Stomach (tissue), 9 donors: ENCODE results near the gene KIF5B. TPM values are rescaled to one million over a fixed set of nuclear protein-coding genes. Genes with fewer than 3 reads are reported as not detected.

Source experiments
- DNase-seq, 2 donors: peaks; one replicate each; pipeline versions ENCODE4 v3.0.0 to v3.0.0-alpha.2; 2013 to 2019
- H3K27ac ChIP-seq, 5 donors: fragments of 200-600 bp in 4 of 5; sonication (generic) in 4 of 5; one replicate each; pipeline ENCODE4 v1.5.1; 2013 to 2019; ENCODE audit warnings: mild to moderate bottlenecking in 1 of 5, moderate library complexity in 1 of 5
- H3K27me3 ChIP-seq, 3 donors: fragments of 200-600 bp; sonication (generic); one replicate each; pipeline ENCODE4 v1.5.1; 2017 to 2019; ENCODE audit warnings: mixed run types in 1 of 3
- H3K36me3 ChIP-seq, 4 donors: fragments of 200-600 bp; sonication (generic); 1 replicate in 3 of 4; 2 replicates in 1 of 4; pipeline ENCODE4 v1.5.1; 2016 to 2019
- H3K4me1 ChIP-seq, 4 donors: fragments of 200-600 bp; sonication (generic); one replicate each; pipeline ENCODE4 v1.5.1; 2016 to 2019
- H3K4me3 ChIP-seq, 4 donors: fragments of 200-600 bp; sonication (generic) in 3 of 4; one replicate each; pipeline ENCODE4 v1.5.1; 2016 to 2019; ENCODE audit warnings: mild to moderate bottlenecking in 1 of 4
- H3K9me3 ChIP-seq, 4 donors: fragments of 200-600 bp; sonication (generic); one replicate each; pipeline ENCODE4 v1.5.1; 2016 to 2019
- EP300 ChIP-seq: sonication (generic); formaldehyde crosslinking; IDR thresholded peaks from one replicate; pipeline ENCODE4 v1.6.1; 2017; ENCODE audit warnings: antibody characterized with exemption
- POLR2A ChIP-seq, 4 donors: fragments of 450-650 bp; IDR thresholded peaks; one replicate each; pipeline ENCODE4 v1.6.1; 2016; ENCODE audit warnings: antibody characterized with exemption in 4 of 4, control low read depth in 2 of 4, mild to moderate bottlenecking in 1 of 4, moderate library complexity in 1 of 4
- POLR2AphosphoS5 ChIP-seq, 3 donors: sonication (generic); formaldehyde crosslinking; IDR thresholded peaks; one replicate each; pipeline ENCODE4 v1.6.1; 2016; ENCODE audit warnings: antibody characterized with exemption in 3 of 3
- WGBS, 5 donors: extraction: QIAGEN DNeasy Blood & Tissue Kit in 3 of 5; methylation state at CpG; one replicate each; pipeline versions ENCODE4 v1.1.5 to v1.1.7; 2013 to 2018; 5-methylcytosine and 5-hydroxymethylcytosine counted together
- intact Hi-C: fragments of 100-400 bp; cut with DNase I; formaldehyde crosslinking; loops from one replicate; pipeline ENCODE4 v1.15.1; 2023; ENCODE audit warnings: low total_unique reads
- polyA plus RNA-seq, 3 donors: library from polyadenylated mRNA; stranded (reverse); fragments of 200-250 nt; gene quantifications; one replicate each; pipeline ENCODE4 v1.2.3, GENCODE V29; 2013
- total RNA-seq, 5 donors: library from RNA; depleted of rRNA; stranded (reverse); fragments of >200 nt; gene quantifications; one replicate each; pipeline versions ENCODE4 v1.1.0 to v1.2.3, GENCODE V29; 2014 to 2016
- TF ChIP-seq, protein P1 (sequence below), 7 experiments: fragments of 450-650 bp in 4 of 7; fragments of 200-600 bp in 3 of 7; sonication (generic) in 3 of 7; IDR thresholded peaks; one replicate each; pipeline ENCODE4 v1.5.1; 2016 to 2019; ENCODE audit warnings: antibody characterized with exemption in 7 of 7, control low read depth in 2 of 7, mild to moderate bottlenecking in 1 of 7
- donor health status: healthy with polysubstance abuse.
- donor health status: Bipolar disorder and iron deficiency.
- donor health status: healthy.

Gene KIF5B
- total and polyA plus RNA-seq, 8 donors, result 25.1 to 145 (median 66.3) TPM

DNA sequence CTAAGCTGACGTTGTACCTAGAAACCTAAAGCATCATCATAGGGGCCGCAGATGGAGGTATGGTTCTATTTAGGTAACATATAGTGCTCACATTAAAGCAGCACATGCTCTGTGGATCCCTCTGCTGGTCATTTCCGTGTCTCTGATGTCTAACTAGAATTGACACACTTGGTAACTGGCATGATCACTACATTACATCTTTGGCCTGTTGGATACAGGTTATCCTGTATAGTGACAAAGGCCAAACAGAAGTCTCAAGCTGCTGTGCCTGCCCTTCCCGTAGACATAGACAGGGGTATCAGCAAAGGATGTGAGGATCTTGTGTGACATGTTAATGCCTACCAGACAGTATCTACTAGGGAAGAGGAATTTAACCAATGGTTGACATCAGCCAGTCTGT is 51.2 kb downstream of the KIF5B start:
- WGBS, 5 donors, result 48 to 64% (median 59%) methylated on average over 4 of the region's 4 CpGs
- Histone ChIP-seq H3K9me3 (no peaks in the 10 kb centered on the region), H3K4me3 (no peak overlapping the region), H3K4me1 (peaks cover 0 to 20% (median 3%) of the 10 kb centered on the region in 4 donors), H3K27ac (no peak overlapping the region), H3K36me3 (peaks cover 5 to 26% (median 22%) of the 10 kb centered on the region in 4 donors), H3K27me3 (no peaks in the 10 kb centered on the region)
- peak; percentile 47 to 65 for DNase-seq
- TF ChIP-seq, protein P1, sequence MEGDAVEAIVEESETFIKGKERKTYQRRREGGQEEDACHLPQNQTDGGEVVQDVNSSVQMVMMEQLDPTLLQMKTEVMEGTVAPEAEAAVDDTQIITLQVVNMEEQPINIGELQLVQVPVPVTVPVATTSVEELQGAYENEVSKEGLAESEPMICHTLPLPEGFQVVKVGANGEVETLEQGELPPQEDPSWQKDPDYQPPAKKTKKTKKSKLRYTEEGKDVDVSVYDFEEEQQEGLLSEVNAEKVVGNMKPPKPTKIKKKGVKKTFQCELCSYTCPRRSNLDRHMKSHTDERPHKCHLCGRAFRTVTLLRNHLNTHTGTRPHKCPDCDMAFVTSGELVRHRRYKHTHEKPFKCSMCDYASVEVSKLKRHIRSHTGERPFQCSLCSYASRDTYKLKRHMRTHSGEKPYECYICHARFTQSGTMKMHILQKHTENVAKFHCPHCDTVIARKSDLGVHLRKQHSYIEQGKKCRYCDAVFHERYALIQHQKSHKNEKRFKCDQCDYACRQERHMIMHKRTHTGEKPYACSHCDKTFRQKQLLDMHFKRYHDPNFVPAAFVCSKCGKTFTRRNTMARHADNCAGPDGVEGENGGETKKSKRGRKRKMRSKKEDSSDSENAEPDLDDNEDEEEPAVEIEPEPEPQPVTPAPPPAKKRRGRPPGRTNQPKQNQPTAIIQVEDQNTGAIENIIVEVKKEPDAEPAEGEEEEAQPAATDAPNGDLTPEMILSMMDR (IDR thresholded peaks at IDR 0.05), result peak in 5 of 7 experiments; percentile 22 to 44 (median 26)
- TF ChIP-seq POLR2AphosphoS5 (IDR thresholded peaks at IDR 0.05) (no peak), EP300 (no peak), POLR2A (IDR thresholded peaks at IDR 0.05) (no peak)
- intact Hi-C loops, result no loop called here

DNA sequence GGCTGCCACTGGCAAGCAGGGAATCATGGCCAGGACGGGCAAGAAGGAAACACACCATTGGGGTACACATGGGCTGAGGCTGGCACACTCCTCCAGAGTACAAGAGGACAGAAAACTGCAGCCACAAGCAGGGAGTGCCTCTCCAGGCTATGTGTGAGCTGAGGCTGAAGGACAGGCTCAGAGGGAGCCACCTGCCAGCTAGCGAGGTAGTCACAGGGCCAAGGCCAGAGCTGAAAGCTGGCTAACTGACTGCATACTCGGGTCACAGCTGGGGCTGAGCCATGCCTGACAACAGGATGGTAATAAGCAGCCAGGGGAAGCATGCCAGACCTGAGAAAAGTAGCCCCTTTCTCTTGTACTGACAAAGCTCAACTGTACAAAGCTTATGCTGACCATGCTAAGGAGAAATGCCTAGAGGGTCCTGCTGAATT is 52.0 kb downstream of the KIF5B start:
- intact Hi-C loops, result no loop called here
- TF ChIP-seq POLR2AphosphoS5 (IDR thresholded peaks at IDR 0.05) (no peak), POLR2A (IDR thresholded peaks at IDR 0.05) (no peak), EP300 (no peak)
- TF ChIP-seq, protein P1 (IDR thresholded peaks at IDR 0.05), result no peak
- H3K4me1 ChIP-seq, result peaks cover 0 to 20% (median 3%) of the 10 kb centered on the region in 4 donors
- H3K27me3 ChIP-seq, result no peaks in the 10 kb centered on the region
- H3K27ac ChIP-seq, result no peak overlapping the region
- no peak overlapping the region for H3K4me3 ChIP-seq
- DNase-seq, result peak; percentile 24 to 35
- H3K36me3 ChIP-seq, result peaks cover 4 to 20% (median 13%) of the 10 kb centered on the region in 4 donors
- H3K9me3 ChIP-seq, result no peaks in the 10 kb centered on the region
- WGBS, 5 donors, result 36 to 60% (median 46%) methylated on average over 2 to 3 of the region's 3 CpGs

DNA sequence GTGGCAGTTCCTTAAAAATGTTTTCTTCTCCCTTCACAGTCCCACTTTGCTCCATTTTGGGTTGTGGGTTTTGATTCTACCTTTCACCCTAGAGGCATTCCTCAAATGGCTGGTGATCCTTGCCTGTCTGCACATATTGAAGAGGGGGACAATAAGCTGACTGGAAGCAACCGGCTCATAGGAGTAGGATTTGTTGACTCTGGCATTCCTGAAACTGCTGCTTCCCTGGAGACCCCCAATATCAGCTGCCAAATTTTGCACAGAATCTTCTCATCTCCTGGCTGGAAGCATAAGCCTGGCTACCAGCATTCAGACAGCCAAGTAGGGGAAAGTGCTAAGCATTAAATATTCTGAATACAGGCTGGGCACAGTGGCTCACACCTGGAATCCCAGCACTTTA is 53.7 kb downstream of the KIF5B start:
- intact Hi-C loops, result no loop called here
- 68 to 81% (median 79%) methylated on average over 1 of the region's 1 CpG for WGBS, 5 donors
- Histone ChIP-seq H3K4me3 (no peak overlapping the region), H3K36me3 (peaks cover 0 to 8% (median 2%) of the 10 kb centered on the region in 4 donors), H3K27ac (no peak overlapping the region), H3K27me3 (no peaks in the 10 kb centered on the region), H3K9me3 (no peaks in the 10 kb centered on the region), H3K4me1 (peaks cover 0 to 20% (median 3%) of the 10 kb centered on the region in 4 donors)
- DNase-seq, result no peak
- no peak for TF ChIP-seq POLR2A (IDR thresholded peaks at IDR 0.05)
- no peak for TF ChIP-seq EP300
- TF ChIP-seq POLR2AphosphoS5 (IDR thresholded peaks at IDR 0.05), result no peak
- TF ChIP-seq, protein P1 (IDR thresholded peaks at IDR 0.05), result no peak

DNA sequence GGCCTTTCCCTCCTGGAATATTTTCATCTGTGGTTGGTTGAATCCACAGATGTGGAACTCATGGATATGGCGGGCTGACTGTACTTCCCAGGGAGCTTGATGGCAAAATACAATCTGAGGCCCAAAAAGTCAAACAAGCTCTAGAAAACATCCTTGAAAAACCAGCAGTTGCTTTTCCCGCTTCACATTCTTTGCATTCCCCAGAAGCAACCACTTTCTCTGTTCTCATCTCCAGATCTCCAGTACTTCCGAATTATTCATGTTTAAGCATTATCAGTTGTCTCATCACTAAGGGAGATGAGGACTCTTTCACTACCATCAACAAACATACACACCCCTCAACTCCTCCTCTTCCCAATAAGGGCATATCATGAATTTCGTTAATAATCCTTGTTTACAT is 55.3 kb downstream of the KIF5B start:
- TF ChIP-seq EP300, result no peak
- TF ChIP-seq, protein P1 (IDR thresholded peaks at IDR 0.05), result no peak
- TF ChIP-seq POLR2A (IDR thresholded peaks at IDR 0.05), result no peak
- no peak for TF ChIP-seq POLR2AphosphoS5 (IDR thresholded peaks at IDR 0.05)
- H3K4me1 ChIP-seq, result peaks cover 0 to 12% (median 0%) of the 10 kb centered on the region in 4 donors
- H3K4me3 ChIP-seq, result no peak overlapping the region
- no peak for DNase-seq
- H3K27me3 ChIP-seq, result no peaks in the 10 kb centered on the region
- H3K36me3 ChIP-seq, result peaks cover 0 to 7% (median 0%) of the 10 kb centered on the region in 4 donors
- no peaks in the 10 kb centered on the region for H3K9me3 ChIP-seq
- H3K27ac ChIP-seq, result no peak overlapping the region
- intact Hi-C loops, result no loop called here
- WGBS, 5 donors, result 57 to 68% (median 60%) methylated on average over 4 of the region's 4 CpGs
